PFSK-1 (cell line): ENCODE data around the gene IPPK.

Experiments
- FOXP2 ChIP-seq: optimal IDR thresholded peaks from 2 replicates; pipeline ENCODE3; 2011; ENCODE audit warnings: borderline replicate concordance, control low read depth, inconsistent platforms; ENCODE audit not compliant: insufficient read depth; ENCODE audit errors: extremely low read length, extremely low read depth
- POLR2AphosphoS5 ChIP-seq: IDR thresholded peaks from 2 replicates; pipeline ENCODE4 v1.6.1; 2012; ENCODE audit warnings: low read depth, mild to moderate bottlenecking, control low read depth, low read length, moderate library complexity
- SIN3A ChIP-seq: IDR thresholded peaks from 2 replicates; pipeline ENCODE4 v1.6.1; 2012; ENCODE audit warnings: mild to moderate bottlenecking, low read length, moderate library complexity, borderline replicate concordance; ENCODE audit not compliant: insufficient read depth
- TAF1 ChIP-seq: IDR thresholded peaks from 2 replicates; pipeline ENCODE4 v1.6.1; 2012; ENCODE audit warnings: low read length, control low read depth, borderline replicate concordance; ENCODE audit not compliant: insufficient read depth
- TF ChIP-seq, protein P1 (sequence below), 2 experiments: IDR thresholded peaks; 2 replicates each; pipeline versions ENCODE4 v1.6.1 to v1.8.0; 2011 to 2012; ENCODE audit warnings: low read depth in 2 of 2, low read length in 2 of 2, control low read depth in 1 of 2, inconsistent platforms in 1 of 2, mild to moderate bottlenecking in 1 of 2, moderate library complexity in 1 of 2; ENCODE audit not compliant: insufficient read depth in 1 of 2

IPPK gene

DNA sequence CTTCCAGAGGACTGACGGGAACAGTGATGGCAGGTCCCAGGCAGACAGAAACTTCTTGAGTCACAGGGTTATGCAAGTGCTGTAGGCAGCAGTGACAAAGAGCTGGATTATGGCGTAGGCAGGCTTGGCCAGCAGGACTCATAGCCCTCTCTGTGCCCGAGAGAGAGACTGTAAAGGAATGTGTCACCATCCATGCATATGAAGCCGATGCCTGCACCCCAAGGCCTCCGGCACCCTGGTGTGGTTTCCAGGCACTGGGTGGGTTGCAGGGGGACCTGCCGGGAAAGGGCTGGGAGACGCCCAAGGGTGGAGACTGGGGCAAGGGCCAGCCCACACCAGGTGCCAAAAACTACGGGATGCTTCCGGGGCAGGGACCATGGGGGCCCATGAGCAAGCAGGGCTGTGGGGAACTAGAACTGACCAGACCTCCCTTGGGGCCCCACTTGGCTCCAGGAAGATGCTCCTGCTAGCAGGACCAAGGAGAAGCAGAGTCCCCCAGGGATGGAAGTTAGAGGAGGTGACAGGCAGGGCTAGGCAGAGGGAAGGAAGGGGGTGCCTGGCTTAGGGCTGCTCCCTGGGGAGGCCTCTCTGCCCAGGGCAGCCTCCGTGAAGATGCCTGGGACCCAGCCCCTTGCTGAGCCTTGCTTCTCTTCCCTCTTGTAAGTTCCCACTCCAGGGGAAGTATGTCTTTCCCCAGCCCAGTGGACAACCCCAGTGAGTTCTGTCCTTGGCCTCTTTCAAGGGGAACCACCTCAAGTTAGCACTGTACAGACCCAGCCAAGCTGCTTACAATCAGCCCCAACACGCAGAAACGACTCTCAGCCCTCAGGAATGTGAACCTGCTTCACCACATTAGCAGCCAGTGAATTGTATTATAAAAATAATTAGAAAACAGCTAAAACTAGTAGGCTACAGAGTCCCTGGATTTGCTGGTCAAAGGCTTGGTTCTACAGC, 10.5 kb upstream of the IPPK start:
- TF ChIP-seq SIN3A (no peak), TAF1 (no peak), FOXP2 (no peak)

- TF ChIP-seq, protein P1, sequence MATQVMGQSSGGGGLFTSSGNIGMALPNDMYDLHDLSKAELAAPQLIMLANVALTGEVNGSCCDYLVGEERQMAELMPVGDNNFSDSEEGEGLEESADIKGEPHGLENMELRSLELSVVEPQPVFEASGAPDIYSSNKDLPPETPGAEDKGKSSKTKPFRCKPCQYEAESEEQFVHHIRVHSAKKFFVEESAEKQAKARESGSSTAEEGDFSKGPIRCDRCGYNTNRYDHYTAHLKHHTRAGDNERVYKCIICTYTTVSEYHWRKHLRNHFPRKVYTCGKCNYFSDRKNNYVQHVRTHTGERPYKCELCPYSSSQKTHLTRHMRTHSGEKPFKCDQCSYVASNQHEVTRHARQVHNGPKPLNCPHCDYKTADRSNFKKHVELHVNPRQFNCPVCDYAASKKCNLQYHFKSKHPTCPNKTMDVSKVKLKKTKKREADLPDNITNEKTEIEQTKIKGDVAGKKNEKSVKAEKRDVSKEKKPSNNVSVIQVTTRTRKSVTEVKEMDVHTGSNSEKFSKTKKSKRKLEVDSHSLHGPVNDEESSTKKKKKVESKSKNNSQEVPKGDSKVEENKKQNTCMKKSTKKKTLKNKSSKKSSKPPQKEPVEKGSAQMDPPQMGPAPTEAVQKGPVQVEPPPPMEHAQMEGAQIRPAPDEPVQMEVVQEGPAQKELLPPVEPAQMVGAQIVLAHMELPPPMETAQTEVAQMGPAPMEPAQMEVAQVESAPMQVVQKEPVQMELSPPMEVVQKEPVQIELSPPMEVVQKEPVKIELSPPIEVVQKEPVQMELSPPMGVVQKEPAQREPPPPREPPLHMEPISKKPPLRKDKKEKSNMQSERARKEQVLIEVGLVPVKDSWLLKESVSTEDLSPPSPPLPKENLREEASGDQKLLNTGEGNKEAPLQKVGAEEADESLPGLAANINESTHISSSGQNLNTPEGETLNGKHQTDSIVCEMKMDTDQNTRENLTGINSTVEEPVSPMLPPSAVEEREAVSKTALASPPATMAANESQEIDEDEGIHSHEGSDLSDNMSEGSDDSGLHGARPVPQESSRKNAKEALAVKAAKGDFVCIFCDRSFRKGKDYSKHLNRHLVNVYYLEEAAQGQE (IDR thresholded peaks at IDR 0.05; ENCODE audit: insufficient read depth in 1 of 2, low read depth in 2 of 2, low read length in 2 of 2), result no peak
- TF ChIP-seq SIN3A, result no peak
- no peak for TF ChIP-seq TAF1
- TF ChIP-seq POLR2AphosphoS5, result no peak
- TF ChIP-seq FOXP2, result no peak
Measured at GRCh38 chr9:92679413-92680165, 9.7 kb upstream of the IPPK start.

DNA sequence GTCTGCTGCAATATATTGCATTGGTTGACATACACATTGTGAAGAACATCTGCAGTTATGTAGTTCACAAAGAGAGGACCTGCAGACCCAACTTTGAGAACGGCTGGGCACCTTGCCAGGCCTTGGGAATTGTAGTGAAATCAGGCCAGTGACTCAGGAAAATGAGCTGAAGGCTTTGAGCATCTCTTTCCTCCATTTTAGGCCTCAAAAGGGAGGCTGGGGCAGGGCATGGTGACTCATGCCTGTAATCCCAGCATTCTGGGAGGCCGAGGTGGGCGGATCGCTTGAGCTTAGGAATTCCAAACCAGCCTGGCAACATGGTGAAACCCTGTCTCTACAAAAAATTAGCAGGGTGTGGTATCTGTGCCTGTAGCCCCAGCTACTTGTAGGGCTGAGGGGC, 1.4 kb upstream of the IPPK start:
- TF ChIP-seq TAF1 (no peak), FOXP2 (no peak), SIN3A (no peak), POLR2AphosphoS5 (no peak)
- TF ChIP-seq, protein P1 (IDR thresholded peaks at IDR 0.05; ENCODE audit: insufficient read depth in 1 of 2, low read depth in 2 of 2, low read length in 2 of 2), result no peak

DNA sequence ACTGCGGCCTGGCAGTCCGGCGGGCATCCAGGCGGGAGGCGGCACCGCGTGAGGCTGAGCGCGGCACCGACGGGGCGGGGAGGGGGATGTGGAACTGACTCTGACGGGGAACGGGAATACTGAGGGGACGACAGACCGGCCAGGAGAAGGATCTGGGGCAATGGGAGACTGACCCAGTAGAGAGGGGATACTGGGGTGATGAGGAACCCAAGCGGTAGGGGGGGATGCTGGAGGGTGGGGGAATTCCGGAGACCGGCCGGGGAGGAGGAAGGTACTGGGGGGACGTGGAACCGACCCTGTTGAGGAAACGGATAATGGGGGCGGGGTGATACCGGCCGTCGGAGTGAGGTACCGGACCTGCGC, 423 bp downstream of the IPPK start:
- TF ChIP-seq POLR2AphosphoS5, result no peak
- no peak for TF ChIP-seq SIN3A
- TF ChIP-seq, protein P1 (IDR thresholded peaks at IDR 0.05; ENCODE audit: insufficient read depth in 1 of 2, low read depth in 2 of 2, low read length in 2 of 2), result no peak
- TF ChIP-seq FOXP2, result no peak
- no peak for TF ChIP-seq TAF1

- TF ChIP-seq POLR2AphosphoS5, result no peak; the same call in 1 of the 2 replicates
- TF ChIP-seq TAF1, result 0 out of 2 replicates have a peak, but pooled peaks have one; percentile 42
Measured at GRCh38 chr9:92668746-92669526, 995 bp downstream of the IPPK start.
